IMR-90 (cell line): ENCODE measurements around the gene NFATC1. TPM values are rescaled to one million over a fixed set of nuclear protein-coding genes. Genes with fewer than 3 reads are reported as not detected.

Experiments
- ATAC-seq: fragments of 200-7000 bp; cut with Tn5 transposase; 2 replicates; pipeline ENCODE4 v1.9.1; 2020; ENCODE audit warnings: low read depth, mild to moderate bottlenecking, moderate library complexity
- BruUV-seq: library from RNA; stranded (reverse); fragments of 400-500 nt; replicated peaks from 2 replicates; lab custom pipeline; 2021; lab: Mats Ljungman, UMichigan
- CTCF ChIA-PET: fragments of 300-600 bp; formaldehyde crosslinking; extraction: SDS; loops from one replicate; lab custom pipeline; 2021; ENCODE audit warnings: antibody characterized with exemption; lab: Yijun Ruan, JAX
- POLR2A ChIA-PET: fragments of 300-600 bp; sonication (Branson Sonifier 250); formaldehyde crosslinking; loops from one replicate; lab custom pipeline; 2022; ENCODE audit warnings: antibody characterized with exemption; ENCODE audit not compliant: unreplicated experiment; lab: Charles Lee
- DNase-seq: peaks from one replicate; pipeline ENCODE4 v3.0.0; 2013
- H2AFZ ChIP-seq: replicated peaks from 2 replicates; pipeline ENCODE3; 2013; ENCODE audit warnings: low read length, mild to moderate bottlenecking; ENCODE audit not compliant: poor library complexity
- H2AK5ac ChIP-seq: 2 replicates; pipeline ENCODE4 v1.6.1; 2013; ENCODE audit warnings: low read depth, low read length, inconsistent platforms
- H2AK9ac ChIP-seq: replicated peaks from 2 replicates; pipeline ENCODE3; 2013; ENCODE audit warnings: mild to moderate bottlenecking, low read depth, low read length, moderate library complexity; ENCODE audit not compliant: poor library complexity
- H2BK120ac ChIP-seq: 2 replicates; pipeline ENCODE4 v1.6.1; 2013; ENCODE audit warnings: low read depth, low read length, inconsistent platforms
- H2BK15ac ChIP-seq: 3 replicates; pipeline ENCODE4 v1.6.1; 2013; ENCODE audit warnings: low read depth, low read length, inconsistent platforms
- H2BK20ac ChIP-seq: 2 replicates; pipeline ENCODE4 v1.6.1; 2013; ENCODE audit warnings: low read depth, mild to moderate bottlenecking, inconsistent platforms, low read length, moderate library complexity
- H2BK5ac ChIP-seq: 2 replicates; pipeline ENCODE4 v1.6.1; 2013; ENCODE audit warnings: mild to moderate bottlenecking, low read depth, low read length, inconsistent platforms; ENCODE audit not compliant: poor library complexity, severe bottlenecking
- H3K14ac ChIP-seq: replicated peaks from 2 replicates; pipeline ENCODE4 v1.6.1; 2013; ENCODE audit warnings: low read depth, low read length, inconsistent platforms
- H3K18ac ChIP-seq: 2 replicates; pipeline ENCODE4 v1.6.1; 2013; ENCODE audit warnings: low read depth, low read length, control low read depth
- H3K23ac ChIP-seq: 2 replicates; pipeline ENCODE4 v1.6.1; 2013; ENCODE audit warnings: low read depth, low read length, inconsistent platforms
- H3K27ac ChIP-seq: 2 replicates; pipeline ENCODE4 v1.5.1; 2013; ENCODE audit warnings: mild to moderate bottlenecking, control low read depth, low read length; ENCODE audit not compliant: insufficient read depth
- H3K27me3 ChIP-seq: 2 replicates; pipeline ENCODE4 v1.6.1; 2013; ENCODE audit warnings: low read length; ENCODE audit not compliant: control insufficient read depth, insufficient read depth
- H3K36me3 ChIP-seq: 2 replicates; pipeline ENCODE4 v1.6.1; 2013; ENCODE audit warnings: low read length, mixed read lengths; ENCODE audit not compliant: control insufficient read depth, insufficient read depth
- H3K4ac ChIP-seq: 2 replicates; pipeline ENCODE4 v1.6.1; 2013; ENCODE audit warnings: low read depth, low read length, inconsistent platforms
- H3K4me1 ChIP-seq: 2 replicates; pipeline ENCODE4 v1.6.1; 2013; ENCODE audit warnings: low read length, mixed read lengths; ENCODE audit not compliant: control insufficient read depth, insufficient read depth
- H3K4me2 ChIP-seq: 2 replicates; pipeline ENCODE4 v1.6.1; 2013; ENCODE audit warnings: low read depth, mild to moderate bottlenecking, control low read depth, low read length, moderate library complexity
- H3K4me3 ChIP-seq: 2 replicates; pipeline ENCODE4 v1.5.1; 2013; ENCODE audit warnings: low read depth, mild to moderate bottlenecking, control low read depth, low read length, moderate library complexity; ENCODE audit not compliant: insufficient read depth
- H3K56ac ChIP-seq: 2 replicates; pipeline ENCODE4 v1.6.1; 2013; ENCODE audit warnings: low read length, inconsistent platforms; ENCODE audit not compliant: insufficient read depth; ENCODE audit errors: extremely low read depth
- H3K79me1 ChIP-seq, 2 experiments: 2 replicates each; pipeline ENCODE4 v1.6.1; 2013; ENCODE audit warnings: low read length in 2 of 2, inconsistent platforms in 1 of 2, low read depth in 1 of 2
- H3K9ac ChIP-seq: 2 replicates; pipeline ENCODE4 v1.6.1; 2013; ENCODE audit warnings: low read depth, low read length, control low read depth
- H3K9me1 ChIP-seq: 2 replicates; pipeline ENCODE4 v1.6.1; 2013; ENCODE audit warnings: low read length, inconsistent platforms; ENCODE audit not compliant: insufficient read depth
- H3K9me3 ChIP-seq: 2 replicates; pipeline ENCODE4 v1.6.1; 2013; ENCODE audit warnings: low read length; ENCODE audit not compliant: control insufficient read depth, insufficient read depth
- H4K20me1 ChIP-seq: 2 replicates; pipeline ENCODE4 v1.6.1; 2013; ENCODE audit warnings: low read length, inconsistent platforms; ENCODE audit not compliant: insufficient read depth
- H4K5ac ChIP-seq: 2 replicates; pipeline ENCODE4 v1.6.1; 2013; ENCODE audit warnings: mild to moderate bottlenecking, low read depth, low read length, control low read depth
- H4K8ac ChIP-seq, 2 experiments: 2 replicates each; pipeline ENCODE4 v1.6.1; 2013; ENCODE audit warnings: low read depth in 2 of 2, low read length in 2 of 2, control low read depth in 1 of 2, inconsistent platforms in 1 of 2
- H4K91ac ChIP-seq: 2 replicates; pipeline ENCODE4 v1.6.1; 2013; ENCODE audit warnings: low read depth, low read length, inconsistent platforms; ENCODE audit not compliant: insufficient read depth
- BHLHE40 ChIP-seq: fragments of 150-350 bp; IDR thresholded peaks from 2 replicates; pipeline ENCODE4 v1.6.1; 2016; ENCODE audit warnings: mild to moderate bottlenecking, low read depth, low read length
- ELK1 ChIP-seq: fragments of 150-350 bp; IDR thresholded peaks from 2 replicates; pipeline ENCODE4 v1.6.1; 2016; ENCODE audit warnings: low read depth, mild to moderate bottlenecking, low read length, moderate library complexity, borderline replicate concordance
- FOS ChIP-seq: fragments of 150-350 bp; IDR thresholded peaks from 2 replicates; pipeline ENCODE4 v1.6.1; 2016; ENCODE audit warnings: low read depth, low read length
- MAFK ChIP-seq: IDR thresholded peaks from 2 replicates; pipeline ENCODE4 v1.6.1; 2012; ENCODE audit warnings: low read depth, low read length, improper control_type of control experiment
- MAZ ChIP-seq: IDR thresholded peaks from 2 replicates; pipeline ENCODE4 v1.6.1; 2012; ENCODE audit warnings: low read depth, mild to moderate bottlenecking, low read length, improper control_type of control experiment, moderate library complexity, borderline replicate concordance
- NFE2L2 ChIP-seq: fragments of 150-350 bp; IDR thresholded peaks from 2 replicates; pipeline ENCODE4 v1.6.1; 2016; ENCODE audit warnings: low read depth, mild to moderate bottlenecking, low read length
- POLR2A ChIP-seq: IDR thresholded peaks from 2 replicates; pipeline ENCODE4 v1.6.1; 2012; ENCODE audit warnings: mild to moderate bottlenecking, low read depth, low read length
- RCOR1 ChIP-seq: IDR thresholded peaks from 2 replicates; pipeline ENCODE4 v1.6.1; 2012; ENCODE audit warnings: mild to moderate bottlenecking, low read length, improper control_type of control experiment; ENCODE audit not compliant: insufficient replicate concordance
- RFX5 ChIP-seq: IDR thresholded peaks from 2 replicates; pipeline ENCODE4 v1.8.0; 2012; ENCODE audit warnings: low read depth, mild to moderate bottlenecking, low read length, moderate library complexity
- SMC3 ChIP-seq: fragments of 150-350 bp; IDR thresholded peaks from 2 replicates; pipeline ENCODE4 v1.6.1; 2016; ENCODE audit warnings: low read depth, mild to moderate bottlenecking, antibody characterized with exemption, low read length, moderate library complexity
- USF2 ChIP-seq: fragments of 150-350 bp; IDR thresholded peaks from 2 replicates; pipeline ENCODE4 v1.6.1; 2017; ENCODE audit warnings: mild to moderate bottlenecking, antibody characterized with exemption, low read length, low read depth
- WGBS, 2 experiments: methylation state at CpG; one replicate each; pipeline versions ENCODE4 v1.1.5 to v1.1.7; 2013; ENCODE audit warnings: missing lambda C conversion rate in 2 of 2; ENCODE audit not compliant: insufficient read length in 1 of 2; ENCODE audit errors: extremely low coverage in 2 of 2; 5-methylcytosine and 5-hydroxymethylcytosine counted together
- dilution Hi-C: fragments of 300-500 bp; cut with HindIII; formaldehyde crosslinking; loops from one replicate; pipeline ENCODE4 v1.14.3; 2018; ENCODE audit warnings: low sequenced_read_pairs; ENCODE audit not compliant: unreplicated experiment
- in situ Hi-C: fragments of 300-500 bp; cut with MboI; formaldehyde crosslinking; loops from 3 replicates; pipeline ENCODE4 v1.14.3; 2019; ENCODE audit warnings: low sequenced_read_pairs, inconsistent platforms, mixed read lengths
- intact Hi-C: fragments of 100-400 bp; cut with micrococcal nuclease; formaldehyde crosslinking; loops from 2 replicates; pipeline ENCODE4 v1.10.0; 2022
- polyA plus RNA-seq, 3 experiments: library from polyadenylated mRNA; depleted of rRNA; stranded (reverse); fragments of >200 nt; gene quantifications; 2 replicates each; pipeline ENCODE4 v1.2.3, GENCODE V29; 2012; ENCODE audit warnings: low replicate concordance in 1 of 3
- total RNA-seq: library from RNA; depleted of rRNA; stranded (reverse); fragments of >200 nt; gene quantifications from 2 replicates; pipeline ENCODE4 v1.2.3, GENCODE V29; 2012

The NFATC1 gene
- total and polyA plus RNA-seq, 2 of the 4 experiments (the other 2 are of a cell fraction): 0.36 to 1.8 TPM

- no peak overlapping the region for H2BK20ac ChIP-seq
- H2BK5ac ChIP-seq: no peak overlapping the region
- POLR2A ChIA-PET: no interaction called here
- H3K79me1 ChIP-seq: no peaks in the 10 kb centered on the region
- TF ChIP-seq SMC3 (no peak), USF2 (no peak), POLR2A (no peak), NFE2L2 (no peak), RFX5 (no peak), MAFK (no peak), BHLHE40 (no peak), ELK1 (no peak), RCOR1 (no peak), MAZ (no peak), FOS (no peak)
- intact Hi-C loops (no loop called here), in situ Hi-C loops (no loop called here), dilution Hi-C loops (no loop called here)
- no peak overlapping the region for H3K27ac ChIP-seq
- no peaks in the 10 kb centered on the region for H3K4me1 ChIP-seq
- H3K9me1 ChIP-seq: no peaks in the 10 kb centered on the region
- 60% methylated on average over 2 of the region's 9 CpGs; no CpG with 5 or more reads in 1 of the 2 experiments for WGBS, 2 experiments
- H4K91ac ChIP-seq: no peak overlapping the region
- H3K4me3 ChIP-seq: no peak overlapping the region
- DNase-seq (no peak), ATAC-seq (no peak)
- H2AFZ ChIP-seq: no peak overlapping the region
- no peak overlapping the region for H4K5ac ChIP-seq
- no peaks in the 10 kb centered on the region for H3K9me3 ChIP-seq
- H3K9ac ChIP-seq: no peak overlapping the region
- H3K56ac ChIP-seq: no peak overlapping the region
- H3K27me3 ChIP-seq: no peaks in the 10 kb centered on the region
- H2BK15ac ChIP-seq: no peak overlapping the region
- H3K23ac ChIP-seq: no peak overlapping the region
- BruUV-seq: no TSS peak
- no peak overlapping the region for H3K18ac ChIP-seq
- no peak overlapping the region for H3K4ac ChIP-seq
- CTCF ChIA-PET: no interaction called here
- peaks cover 14% of the 10 kb centered on the region; the same call in 1 of the 2 replicates for H3K36me3 ChIP-seq
- H3K4me2 ChIP-seq: no peak overlapping the region
- H2BK120ac ChIP-seq: no peak overlapping the region
- no peak overlapping the region for H4K8ac ChIP-seq
- H2AK9ac ChIP-seq: no peak overlapping the region
- no peak overlapping the region for H3K14ac ChIP-seq
- no peak overlapping the region for H2AK5ac ChIP-seq
- H4K20me1 ChIP-seq: no peaks in the 10 kb centered on the region
These were observed 18.2 kb downstream of the NFATC1 start for GRCh38 chr18:79413901-79414300.
